PC-9 (cell line): ENCODE results near the gene SPG11. TPM values are rescaled to one million over a fixed set of nuclear protein-coding genes. Genes with fewer than 3 reads are reported as not detected.
A peak's percentile ranks its signal among the peaks of the same experiment; 100 is the strongest.
"Not testable (repeated sequence)": the region's sequence is repeated elsewhere in the genome, so short reads cannot be mapped to it uniquely, and the experiment has no call there.

Experiments used
- BruUV-seq: library from RNA; stranded (reverse); fragments of 400-500 nt; replicated peaks from 2 replicates; lab custom pipeline; 2021; lab: Mats Ljungman, UMichigan
- CTCF ChIA-PET: fragments of 300-600 bp; sonication (Branson Sonifier 250); formaldehyde crosslinking; loops from one replicate; lab custom pipeline; 2022; ENCODE audit warnings: antibody characterized with exemption; lab: Charles Lee
- POLR2A ChIA-PET: fragments of 300-600 bp; sonication (Branson Sonifier 250); formaldehyde crosslinking; loops from one replicate; lab custom pipeline; 2022; ENCODE audit warnings: antibody characterized with exemption; ENCODE audit not compliant: unreplicated experiment; lab: Charles Lee
- DNase-seq, 2 experiments: peaks; one replicate each; pipeline versions ENCODE4 v3.0.0 to v3.0.0-alpha.2; 2015 to 2022; ENCODE audit warnings: mixed read lengths in 1 of 2
- H2AFZ ChIP-seq: fragments of 200-600 bp; sonication (generic); 2 replicates; pipeline ENCODE4 v1.8.1; 2017; ENCODE audit warnings: antibody characterized with exemption
- H3F3A ChIP-seq: fragments of 200-600 bp; sonication (generic); 2 replicates; pipeline ENCODE4 v1.8.1; 2017; ENCODE audit warnings: antibody characterized with exemption, mild to moderate bottlenecking, low read depth; ENCODE audit not compliant: insufficient read depth
- H3K27ac ChIP-seq: fragments of 200-600 bp; sonication (generic); 2 replicates; pipeline ENCODE4 v1.6.1; 2016; ENCODE audit warnings: mixed run types
- H3K27me3 ChIP-seq: fragments of 200-600 bp; sonication (generic); 2 replicates; pipeline ENCODE4 v1.6.1; 2016; ENCODE audit warnings: low read depth, mixed run types; ENCODE audit not compliant: insufficient read depth
- H3K36me3 ChIP-seq: fragments of 200-600 bp; sonication (generic); 2 replicates; pipeline ENCODE4 v1.6.1; 2016; ENCODE audit warnings: low read depth, mixed run types
- H3K4me1 ChIP-seq: fragments of 200-600 bp; sonication (generic); replicated peaks from 2 replicates; pipeline ENCODE4 v1.6.1; 2016; ENCODE audit warnings: mixed run types; ENCODE audit not compliant: insufficient read depth
- H3K4me2 ChIP-seq: fragments of 200-600 bp; sonication (generic); 2 replicates; pipeline ENCODE4 v1.6.1; 2017; ENCODE audit warnings: mixed run types
- H3K4me3 ChIP-seq: fragments of 200-600 bp; sonication (generic); 2 replicates; pipeline ENCODE4 v1.6.1; 2016; ENCODE audit warnings: mixed run types
- H3K79me2 ChIP-seq: fragments of 200-600 bp; sonication (generic); 2 replicates; pipeline ENCODE4 v1.6.1; 2017; ENCODE audit warnings: low read depth, mixed run types
- H3K9me2 ChIP-seq: fragments of 200-600 bp; sonication (generic); 2 replicates; pipeline ENCODE4 v1.8.1; 2017; ENCODE audit warnings: mild to moderate bottlenecking; ENCODE audit not compliant: insufficient read depth
- H3K9me3 ChIP-seq: fragments of 200-600 bp; sonication (generic); 2 replicates; pipeline ENCODE4 v1.8.1; 2016; ENCODE audit warnings: low read depth; ENCODE audit not compliant: insufficient read depth
- H4K20me1 ChIP-seq: fragments of 200-600 bp; sonication (generic); 2 replicates; pipeline ENCODE4 v1.8.1; 2017; ENCODE audit not compliant: insufficient read depth
- CTCF ChIP-seq: fragments of 200-600 bp; sonication (generic); conservative IDR thresholded peaks from 2 replicates; pipeline ENCODE4 v1.6.1; 2017; ENCODE audit warnings: mixed run types, antibody characterized with exemption, mild to moderate bottlenecking, moderate library complexity
- EZH2 ChIP-seq: fragments of 200-600 bp; sonication (generic); IDR thresholded peaks from 2 replicates; pipeline ENCODE4 v1.8.0; 2017; ENCODE audit warnings: antibody characterized with exemption, low read depth
- intact Hi-C: fragments of 100-400 bp; cut with micrococcal nuclease; formaldehyde crosslinking; loops from one replicate; pipeline ENCODE4 v1.10.0; 2022; ENCODE audit not compliant: unreplicated experiment
- total RNA-seq: library from RNA; stranded (reverse); gene quantifications from 2 replicates; pipeline ENCODE4 v1.2.3, GENCODE V29; 2021

SPG11 gene
- total RNA-seq, 1 experiment from 2014 or later = 64.2 TPM

- DNase-seq = no peak
- Histone ChIP-seq H3K79me2 (no peaks in the 10 kb centered on the region), H3K27ac (peak overlapping the region; percentile 57; the same call in 1 of the 2 replicates), H3K4me2 (no peak overlapping the region), H3K4me1 (peaks cover 28% of the 10 kb centered on the region), H3F3A (peaks cover 9% of the 10 kb centered on the region; the same call in 1 of the 2 replicates), H3K9me3 (no peaks in the 10 kb centered on the region), H3K4me3 (no peak overlapping the region), H2AFZ (no peak overlapping the region), H4K20me1 (no peaks in the 10 kb centered on the region), H3K9me2 (no peaks in the 10 kb centered on the region), H3K27me3 (no peaks in the 10 kb centered on the region), H3K36me3 (no peaks in the 10 kb centered on the region)
- ChIA-PET POLR2A (no interaction called here), CTCF (no interaction called here)
- TF ChIP-seq EZH2 (no peak), CTCF (no peak)
- BruUV-seq = no TSS peak
- intact Hi-C loops = no loop called here
These were observed 42.5 kb upstream of the SPG11 start for GRCh38 chr15:44705986-44706385.

GRCh38 chr15:44700676-44701075 lies 37.2 kb upstream of the SPG11 start:
- DNase-seq, H3F3A ChIP-seq, H3K9me2 ChIP-seq, H2AFZ ChIP-seq, H3K9me3 ChIP-seq, H4K20me1 ChIP-seq, H3K79me2 ChIP-seq, H3K4me2 ChIP-seq, H3K27me3 ChIP-seq, CTCF ChIA-PET, H3K36me3 ChIP-seq, POLR2A ChIA-PET, H3K27ac ChIP-seq, intact Hi-C loops, BruUV-seq, H3K4me3 ChIP-seq, H3K4me1 ChIP-seq: not testable (repeated sequence)

- Histone ChIP-seq H3K79me2 (no peaks in the 10 kb centered on the region), H3K36me3 (no peaks in the 10 kb centered on the region), H3K9me3 (no peaks in the 10 kb centered on the region), H3K4me3 (no peak overlapping the region), H3K27ac (no peak overlapping the region), H2AFZ (no peak overlapping the region), H3K4me1 (no peaks in the 10 kb centered on the region), H3K4me2 (no peak overlapping the region), H3K27me3 (no peaks in the 10 kb centered on the region), H3F3A (no peaks in the 10 kb centered on the region), H3K9me2 (no peaks in the 10 kb centered on the region), H4K20me1 (no peaks in the 10 kb centered on the region)
- POLR2A ChIA-PET = no interaction called here
- DNase-seq = no peak
- CTCF ChIA-PET = no interaction called here
- BruUV-seq = no TSS peak
- intact Hi-C loops = no loop called here
- no peak for TF ChIP-seq EZH2
These were observed 35.2 kb upstream of the SPG11 start for GRCh38 chr15:44698641-44699040.

GRCh38 chr15:44697014-44697413 lies 33.6 kb upstream of the SPG11 start:
- H3K79me2 ChIP-seq = no peaks in the 10 kb centered on the region
- no peaks in the 10 kb centered on the region for H3K9me3 ChIP-seq
- H4K20me1 ChIP-seq = no peaks in the 10 kb centered on the region
- no peaks in the 10 kb centered on the region for H3K27me3 ChIP-seq
- no peak overlapping the region for H3K4me2 ChIP-seq
- H3K4me1 ChIP-seq = no peaks in the 10 kb centered on the region
- ChIA-PET POLR2A (no interaction called here), CTCF (no interaction called here)
- no TSS peak for BruUV-seq
- DNase-seq = no peak
- H3K4me3 ChIP-seq = no peak overlapping the region
- no peak for TF ChIP-seq EZH2
- TF ChIP-seq CTCF = no peak
- no peaks in the 10 kb centered on the region for H3K9me2 ChIP-seq
- H3K27ac ChIP-seq = no peak overlapping the region
- no peaks in the 10 kb centered on the region for H3F3A ChIP-seq
- no peak overlapping the region for H2AFZ ChIP-seq
- no peaks in the 10 kb centered on the region for H3K36me3 ChIP-seq
- intact Hi-C loops = no loop called here
